Natural killer cell treated with Interleukin-12 subunit alpha and Interleukin-12 subunit beta and Interleukin-15 and Interleukin-18, amount 100 ng/mL, for 72 hours (primary cell): ENCODE data around the gene CEP97. TPM values are rescaled to one million over a fixed set of nuclear protein-coding genes. Genes with fewer than 3 reads are reported as not detected.
"Not testable (repeated sequence)": the region's sequence is repeated elsewhere in the genome, so short reads cannot be mapped to it uniquely, and the experiment has no call there.

Experiments used
- ATAC-seq, 2 donors: fragments of 150-1000 bp; cut with Tn5 transposase in 1 of 2; sonication (Bioruptor Pico), chemical (Tn5 transposase) in 1 of 2; 2 replicates each; pipeline ENCODE4 v1.10.0; 2021
- DNase-seq: peaks from one replicate; pipeline ENCODE4 v3.0.0; 2022; ENCODE audit warnings: low spot score
- H3K27ac Mint-ChIP-seq, 2 donors: 1 replicate in 1 of 2; 2 replicates in 1 of 2; pipeline ENCODE4 v1.8.0; 2022; ENCODE audit warnings: mixed read lengths in 2 of 2, mild to moderate bottlenecking in 1 of 2, moderate library complexity in 1 of 2
- H3K27me3 Mint-ChIP-seq, 2 donors: 1 replicate in 1 of 2; 2 replicates in 1 of 2; pipeline ENCODE4 v1.8.0; 2022; ENCODE audit warnings: mixed read lengths in 2 of 2
- H3K36me3 Mint-ChIP-seq: one replicate; pipeline ENCODE4 v1.8.0; 2022; ENCODE audit warnings: mixed read lengths
- H3K4me1 Mint-ChIP-seq, 2 donors: 1 replicate in 1 of 2; 2 replicates in 1 of 2; pipeline ENCODE4 v1.8.0; 2022; ENCODE audit warnings: low read depth in 2 of 2, mixed read lengths in 2 of 2, mild to moderate bottlenecking in 1 of 2
- H3K4me3 Mint-ChIP-seq: one replicate; pipeline ENCODE4 v1.8.0; 2022; ENCODE audit warnings: mixed read lengths
- H3K9me3 Mint-ChIP-seq: 2 replicates; pipeline ENCODE4 v1.8.0; 2022; ENCODE audit warnings: mixed read lengths
- total RNA-seq, 2 donors: library from RNA; stranded (reverse); gene quantifications; one replicate each; pipeline ENCODE4 v1.2.3, GENCODE V29; 2022

Gene CEP97
- total RNA-seq, 2 donors from 2014 or later, result 16.4 to 25.6 TPM

DNA sequence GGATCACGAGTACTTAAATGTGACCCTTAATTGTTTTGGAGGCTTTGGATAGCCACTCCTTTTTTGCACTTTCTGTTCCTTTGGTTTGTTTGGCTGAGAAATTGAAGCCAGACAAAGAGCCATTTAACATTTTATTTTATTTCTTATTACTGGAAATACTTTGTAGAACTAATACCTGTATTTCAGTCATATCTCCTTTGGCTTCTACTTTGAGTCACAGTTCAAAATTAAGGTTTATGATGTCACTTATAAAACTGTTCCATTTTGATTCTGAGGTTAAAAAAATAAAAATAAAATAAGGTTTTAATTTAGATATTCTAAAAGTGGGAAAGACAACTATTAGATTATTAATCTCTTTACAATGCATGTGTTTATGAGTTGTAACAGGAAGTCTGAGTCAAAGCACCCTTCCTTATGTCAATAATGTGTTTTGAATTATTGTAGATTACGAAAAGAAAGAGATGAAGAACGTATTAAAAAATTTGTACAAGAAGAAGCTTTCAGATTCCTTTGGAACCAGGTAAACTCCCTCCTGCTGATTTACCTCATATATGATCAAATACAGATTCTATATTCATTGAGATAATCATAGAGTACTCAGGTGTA is 37.7 kb downstream of the CEP97 start:
- no peak for DNase-seq
- ATAC-seq, result no peak
- H3K27ac Mint-ChIP-seq, result no peak overlapping the region
- peaks cover 12 to 32% of the 10 kb centered on the region in 2 donors for H3K4me1 Mint-ChIP-seq
- no peak overlapping the region for H3K4me3 Mint-ChIP-seq
- no peaks in the 10 kb centered on the region for H3K27me3 Mint-ChIP-seq
- no peaks in the 10 kb centered on the region for H3K9me3 Mint-ChIP-seq
- H3K36me3 Mint-ChIP-seq, result peaks cover 26% of the 10 kb centered on the region

DNA sequence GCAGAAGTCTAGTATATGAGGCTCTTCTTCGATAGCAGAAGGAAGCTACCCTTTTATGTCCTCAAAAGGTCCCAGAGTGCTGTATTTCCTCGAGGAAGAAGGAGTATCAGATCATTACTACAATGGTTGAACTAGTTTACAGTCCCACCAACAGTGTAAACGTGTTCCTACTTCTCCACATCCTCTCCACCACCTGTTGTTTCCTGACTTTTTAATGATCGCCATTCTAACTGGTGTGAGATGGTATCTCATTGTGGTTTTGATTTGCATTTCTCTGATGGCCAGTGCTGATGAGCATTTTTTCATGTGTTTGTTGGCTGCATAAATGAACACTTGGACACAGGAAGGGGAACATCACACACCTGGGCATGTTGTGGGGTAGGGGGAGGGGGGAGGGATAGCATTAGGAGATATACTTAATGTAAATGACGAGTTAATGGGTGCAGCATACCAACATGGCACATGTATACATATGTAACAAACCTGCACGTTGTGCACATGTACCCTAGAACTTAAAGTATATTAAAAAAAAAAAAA is 53.4 kb downstream of the CEP97 start:
- not testable (repeated sequence) for H3K27me3 Mint-ChIP-seq, H3K36me3 Mint-ChIP-seq, ATAC-seq, H3K4me3 Mint-ChIP-seq, H3K9me3 Mint-ChIP-seq, DNase-seq
- Mint-ChIP-seq H3K4me1 (peaks cover 13 to 25% of the 10 kb centered on the region in 2 donors), H3K27ac (peak overlapping the region in 1 of 2 donors; percentile 14)

DNA sequence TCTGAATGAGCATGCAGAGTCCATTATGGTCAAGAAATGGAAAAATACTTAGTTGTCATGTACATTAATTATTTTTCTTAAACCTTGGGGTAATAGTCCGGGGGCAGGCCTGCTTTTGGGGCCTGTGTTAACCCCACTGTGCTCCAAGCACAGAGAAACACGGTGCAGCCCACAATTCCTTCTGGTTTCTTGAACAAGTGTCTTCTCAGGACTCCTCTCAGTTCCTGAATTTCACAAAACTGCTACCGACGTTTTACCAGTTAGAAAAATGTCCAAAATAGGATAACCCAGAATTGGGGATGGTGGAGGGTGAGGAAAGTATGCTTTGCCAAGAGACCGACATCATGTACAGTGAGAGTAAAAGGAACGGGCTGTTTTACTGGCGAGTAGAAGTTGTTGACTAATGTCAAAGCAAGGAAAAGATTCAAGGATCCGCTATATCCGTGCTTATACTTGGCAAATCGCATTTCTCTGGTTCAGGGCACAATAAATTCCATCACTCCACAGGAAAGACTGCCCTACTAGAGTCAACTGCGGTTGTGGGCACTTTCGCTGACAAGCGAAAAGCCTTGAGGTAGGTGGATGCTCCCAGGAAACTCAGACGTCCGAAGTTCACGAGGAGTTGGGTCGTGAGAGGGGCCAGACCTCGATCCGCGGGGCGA is 54.1 kb downstream of the CEP97 start:
- Mint-ChIP-seq H3K9me3 (no peaks in the 10 kb centered on the region), H3K4me1 (peaks cover 13 to 27% of the 10 kb centered on the region in 2 donors), H3K36me3 (peaks cover 3% of the 10 kb centered on the region), H3K4me3 (peak overlapping the region; percentile 95), H3K27ac (peak overlapping the region; percentile 83 to 91), H3K27me3 (no peaks in the 10 kb centered on the region)
- DNase-seq (no peak), ATAC-seq (no peak)

DNA sequence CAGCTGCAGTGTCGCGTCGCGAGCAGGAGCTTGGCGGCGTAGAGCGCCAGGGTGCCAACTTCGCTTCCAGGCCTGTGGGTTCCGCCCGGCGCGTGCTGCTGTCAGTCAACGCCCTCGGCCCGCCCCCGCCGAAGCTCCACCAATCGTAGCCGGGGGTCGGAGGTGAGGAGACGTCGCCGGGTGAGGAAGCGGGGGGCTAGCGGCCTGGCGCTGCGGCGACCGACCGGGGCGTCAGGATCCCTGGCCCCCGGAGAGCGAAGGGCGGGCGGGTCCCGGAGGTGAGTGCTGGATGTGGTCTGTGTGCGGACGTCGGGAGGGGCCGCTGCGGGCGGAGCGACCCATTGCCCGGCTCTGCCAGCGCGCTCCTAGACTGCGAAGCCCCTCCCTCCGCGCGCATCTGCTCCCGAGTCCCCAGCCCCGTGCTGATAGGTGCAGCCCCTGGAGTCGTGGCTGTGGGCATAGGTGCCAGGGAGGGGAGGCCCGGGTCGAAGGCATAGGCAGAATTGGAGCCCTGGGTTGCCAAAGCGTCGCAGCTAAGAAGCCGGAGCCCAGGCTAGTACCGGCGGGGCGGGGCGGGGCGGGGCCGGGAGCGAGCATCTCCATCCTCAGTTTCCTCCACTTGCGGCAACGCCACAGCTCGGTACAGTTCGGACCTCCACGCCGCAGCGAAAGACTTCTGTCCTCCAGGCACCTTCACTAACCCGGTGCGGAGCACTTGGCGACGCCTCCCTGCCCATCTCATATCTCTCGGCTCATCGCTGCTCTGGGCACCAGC is 54.8 kb downstream of the CEP97 start, which contains the start of gene NXPE3:
Gene NXPE3, plus strand, starts transcription at position 165 of the 775 bp plus-strand sequence. CDS start 6,386 bp downstream, outside the sequence.
- Mint-ChIP-seq H3K9me3 (no peaks in the 10 kb centered on the region), H3K36me3 (peaks cover 10% of the 10 kb centered on the region), H3K4me1 (peaks cover 15 to 34% of the 10 kb centered on the region in 2 donors), H3K27me3 (no peaks in the 10 kb centered on the region), H3K27ac (peak within 1 kb of the TSS; percentile 83 to 91), H3K4me3 (peak within 1 kb of the TSS; percentile 95)
- ATAC-seq, result peak; percentile 96
- peak; percentile 94 for DNase-seq

DNA sequence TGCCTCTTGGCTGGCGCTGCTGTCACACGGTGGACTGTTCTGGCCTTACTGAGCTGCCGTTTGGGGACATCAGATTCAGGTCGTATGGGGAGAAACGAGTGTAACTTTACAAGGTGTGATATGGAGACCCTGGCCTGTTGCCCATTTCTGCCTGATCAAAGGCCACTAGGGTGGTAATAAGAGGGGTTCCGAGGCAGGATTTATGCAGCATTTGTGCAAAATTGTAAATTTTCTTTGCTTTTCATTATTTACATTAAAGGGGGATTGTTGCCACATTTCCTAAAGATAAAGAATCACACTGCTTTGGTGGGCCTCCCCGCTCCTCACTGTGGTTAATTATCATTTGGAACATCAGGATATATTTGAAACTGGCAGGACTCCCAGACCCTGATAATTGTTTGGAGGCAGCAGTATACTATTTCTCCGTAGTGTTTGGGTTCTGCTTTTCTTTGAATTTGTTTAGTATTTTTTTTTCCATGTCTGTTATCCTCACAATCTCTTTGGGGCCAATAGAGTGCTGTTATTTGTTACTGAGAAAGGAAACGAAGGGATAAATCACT is 55.5 kb downstream of the CEP97 start:
- H3K27me3 Mint-ChIP-seq, result no peaks in the 10 kb centered on the region
- peaks cover 12% of the 10 kb centered on the region for H3K36me3 Mint-ChIP-seq
- peak overlapping the region; percentile 83 to 91 for H3K27ac Mint-ChIP-seq
- H3K4me1 Mint-ChIP-seq, result peaks cover 15 to 35% of the 10 kb centered on the region in 2 donors
- H3K9me3 Mint-ChIP-seq, result no peaks in the 10 kb centered on the region
- ATAC-seq (no peak), DNase-seq (no peak)
- peak overlapping the region; percentile 95 for H3K4me3 Mint-ChIP-seq

DNA sequence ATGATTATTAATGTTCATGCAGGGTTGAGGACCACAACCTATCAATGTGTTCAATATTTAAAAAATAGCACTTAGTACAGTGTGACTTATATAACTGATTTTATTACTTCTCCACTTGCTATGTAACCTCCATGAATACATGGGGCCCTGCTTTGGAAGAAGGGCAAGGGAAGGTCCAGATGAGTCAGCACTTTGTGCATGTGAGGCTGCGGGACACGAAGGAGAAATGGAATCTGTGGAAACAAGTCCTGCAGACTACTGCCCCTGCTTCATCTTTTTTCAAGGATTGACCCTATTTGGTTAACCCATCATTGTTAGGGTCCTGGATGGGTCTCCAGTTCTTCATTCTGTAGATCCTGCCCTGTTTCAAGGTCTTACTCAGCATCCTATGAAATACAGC is 56.2 kb downstream of the CEP97 start:
- Mint-ChIP-seq H3K4me3 (peak overlapping the region; percentile 95), H3K9me3 (no peaks in the 10 kb centered on the region), H3K27ac (no peak overlapping the region), H3K4me1 (peaks cover 15 to 35% of the 10 kb centered on the region in 2 donors), H3K27me3 (no peaks in the 10 kb centered on the region), H3K36me3 (peaks cover 18% of the 10 kb centered on the region)
- ATAC-seq, result no peak
- no peak for DNase-seq

DNA sequence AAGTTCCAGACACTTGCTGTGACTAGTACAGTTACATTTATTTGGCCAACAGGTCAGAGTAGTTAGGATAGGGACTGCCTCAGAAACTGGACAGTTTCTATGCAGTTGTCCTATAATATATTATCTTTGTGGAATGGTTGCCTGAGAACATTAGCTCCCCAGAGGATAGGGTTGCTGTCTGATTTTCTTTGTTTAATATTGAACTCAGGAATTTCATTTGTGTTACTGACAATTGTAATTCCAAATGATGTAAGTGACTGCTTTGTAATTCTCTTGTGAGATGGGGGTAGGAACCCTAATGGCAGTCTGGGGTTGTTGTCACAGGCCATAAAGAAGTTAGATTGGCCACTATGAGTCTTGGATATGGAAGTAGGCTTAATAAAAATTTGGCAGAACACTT is 56.8 kb downstream of the CEP97 start:
- peaks cover 20% of the 10 kb centered on the region for H3K36me3 Mint-ChIP-seq
- H3K4me3 Mint-ChIP-seq, result peak overlapping the region; percentile 95
- peaks cover 15 to 35% of the 10 kb centered on the region in 2 donors for H3K4me1 Mint-ChIP-seq
- H3K9me3 Mint-ChIP-seq, result no peaks in the 10 kb centered on the region
- ATAC-seq (no peak), DNase-seq (no peak)
- H3K27ac Mint-ChIP-seq, result no peak overlapping the region
- no peaks in the 10 kb centered on the region for H3K27me3 Mint-ChIP-seq

DNA sequence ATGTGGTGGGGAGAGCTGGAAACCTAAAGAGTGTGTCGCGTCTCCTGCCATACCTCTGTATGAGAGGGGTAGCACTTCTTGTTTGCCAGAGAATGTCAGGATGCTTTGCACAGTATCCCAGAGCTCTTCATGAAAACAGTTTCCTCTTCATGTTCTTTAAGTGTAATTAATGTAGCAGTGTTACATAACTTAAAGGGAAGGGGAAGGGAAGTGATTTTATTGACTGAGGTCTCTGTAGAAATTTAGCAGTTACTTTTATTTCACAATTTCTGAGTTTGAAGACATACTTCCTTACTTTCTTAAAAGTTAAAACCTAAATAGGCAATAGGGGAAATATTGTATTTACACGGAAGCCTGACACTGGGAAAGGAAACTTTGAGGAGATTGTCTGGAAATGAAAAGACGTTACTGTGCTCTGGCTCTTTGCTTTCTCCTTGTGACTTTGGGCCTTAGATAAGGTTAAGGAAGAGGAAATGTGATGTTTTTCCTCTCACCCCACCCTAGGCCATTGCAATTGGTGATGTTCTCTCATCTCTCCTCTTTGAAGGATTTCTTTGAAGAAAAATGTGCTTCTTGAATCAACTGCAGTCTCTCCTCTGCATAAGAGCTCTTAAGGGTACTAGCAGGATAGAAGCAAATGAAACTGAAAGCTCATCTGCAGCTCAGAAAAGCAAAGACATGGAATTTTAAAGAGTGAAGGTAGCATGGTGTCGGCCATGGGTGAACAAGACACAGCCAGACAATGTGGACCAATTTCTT is 60.6 kb downstream of the CEP97 start:
- H3K36me3 Mint-ChIP-seq, result peaks cover 26% of the 10 kb centered on the region
- H3K27ac Mint-ChIP-seq, result peak overlapping the region; percentile 40 to 63
- ATAC-seq, result no peak
- no peaks in the 10 kb centered on the region for H3K27me3 Mint-ChIP-seq
- peaks cover 5 to 22% of the 10 kb centered on the region in 2 donors for H3K4me1 Mint-ChIP-seq
- no peaks in the 10 kb centered on the region for H3K9me3 Mint-ChIP-seq
- no peak overlapping the region for H3K4me3 Mint-ChIP-seq
- DNase-seq, result no peak

DNA sequence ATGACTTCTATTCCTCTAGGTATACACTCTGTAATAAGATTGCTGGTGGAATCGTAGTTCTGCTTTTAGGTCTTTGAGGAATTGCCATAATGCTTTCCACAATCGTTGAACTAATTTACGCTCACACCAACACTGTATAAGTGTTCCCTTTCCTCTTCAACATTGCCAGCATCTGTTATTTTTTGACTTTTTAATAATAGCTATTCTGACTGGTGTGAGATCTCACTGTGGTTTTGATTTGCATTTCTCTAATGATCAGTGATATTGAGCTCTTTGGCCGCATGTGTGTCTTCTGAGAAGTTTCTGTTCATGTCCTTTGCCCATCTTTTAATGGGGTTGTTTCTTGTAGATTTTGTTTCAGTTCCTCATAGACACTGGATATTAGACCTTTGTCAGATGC is 67.4 kb downstream of the CEP97 start:
- no peak overlapping the region for H3K27ac Mint-ChIP-seq
- no peaks in the 10 kb centered on the region for H3K27me3 Mint-ChIP-seq
- H3K9me3 Mint-ChIP-seq, result peaks cover 6% of the 10 kb centered on the region
- no peak overlapping the region for H3K4me3 Mint-ChIP-seq
- peaks cover 41% of the 10 kb centered on the region for H3K36me3 Mint-ChIP-seq
- DNase-seq (no peak), ATAC-seq (no peak)
- H3K4me1 Mint-ChIP-seq, result peaks cover 24 to 28% of the 10 kb centered on the region in 2 donors

DNA sequence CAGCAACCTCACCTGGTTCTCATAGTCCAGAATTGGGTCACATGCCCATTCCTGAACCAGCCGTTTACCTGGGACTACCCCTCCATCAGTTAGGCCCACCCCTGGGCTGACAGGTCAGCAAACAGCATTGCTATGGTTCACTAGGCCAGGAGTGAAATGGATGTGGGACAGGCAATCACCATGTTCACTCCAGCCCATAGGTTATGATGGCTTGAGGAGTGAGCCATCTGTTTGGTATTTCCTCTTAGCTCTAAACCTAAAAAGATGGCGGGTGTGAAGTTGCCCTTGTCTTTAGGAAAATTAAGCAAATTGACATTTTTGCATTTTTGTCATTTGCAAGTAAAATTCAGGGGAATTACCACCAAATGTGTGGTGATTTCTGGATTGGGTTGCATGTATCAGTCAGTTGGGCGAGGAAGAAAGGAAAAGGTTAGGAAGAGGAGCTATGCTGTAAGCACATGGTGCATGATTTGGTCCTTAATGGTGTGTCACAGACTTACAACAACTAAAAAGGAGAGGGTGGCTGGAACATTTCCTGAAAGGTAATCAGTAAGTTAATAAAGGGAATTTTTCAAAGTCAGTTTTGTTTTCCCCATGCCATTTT is 71.8 kb downstream of the CEP97 start:
- Mint-ChIP-seq H3K4me1 (peaks cover 24 to 29% of the 10 kb centered on the region in 2 donors), H3K27ac (no peak overlapping the region), H3K9me3 (peaks cover 6% of the 10 kb centered on the region), H3K27me3 (no peaks in the 10 kb centered on the region), H3K36me3 (peaks cover 35% of the 10 kb centered on the region), H3K4me3 (no peak overlapping the region)
- no peak for ATAC-seq
- DNase-seq, result no peak

DNA sequence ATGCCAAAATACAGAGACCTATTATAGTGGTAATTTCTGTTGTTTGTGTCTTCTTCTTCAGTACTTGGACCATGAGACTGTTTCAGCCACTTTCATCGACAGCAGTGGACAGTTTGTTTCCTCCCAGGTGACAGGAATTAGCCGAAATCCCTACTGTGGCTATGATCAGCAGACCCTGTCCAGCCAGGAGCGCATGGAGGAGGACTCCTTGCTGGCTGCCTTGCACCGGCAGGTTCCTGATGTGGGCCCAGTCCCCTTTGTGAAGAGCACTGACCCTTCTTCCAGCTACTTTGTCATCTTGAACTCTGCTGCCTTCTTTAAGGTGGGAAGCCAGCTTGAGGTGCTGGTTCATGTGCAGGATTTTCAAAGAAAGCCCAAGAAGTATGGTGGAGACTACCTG is 76.8 kb downstream of the CEP97 start:
- Mint-ChIP-seq H3K4me1 (peaks cover 10 to 18% of the 10 kb centered on the region in 2 donors), H3K4me3 (no peak overlapping the region), H3K9me3 (no peaks in the 10 kb centered on the region), H3K27me3 (no peaks in the 10 kb centered on the region), H3K36me3 (peaks cover 10% of the 10 kb centered on the region), H3K27ac (no peak overlapping the region)
- DNase-seq (no peak), ATAC-seq (no peak)

DNA sequence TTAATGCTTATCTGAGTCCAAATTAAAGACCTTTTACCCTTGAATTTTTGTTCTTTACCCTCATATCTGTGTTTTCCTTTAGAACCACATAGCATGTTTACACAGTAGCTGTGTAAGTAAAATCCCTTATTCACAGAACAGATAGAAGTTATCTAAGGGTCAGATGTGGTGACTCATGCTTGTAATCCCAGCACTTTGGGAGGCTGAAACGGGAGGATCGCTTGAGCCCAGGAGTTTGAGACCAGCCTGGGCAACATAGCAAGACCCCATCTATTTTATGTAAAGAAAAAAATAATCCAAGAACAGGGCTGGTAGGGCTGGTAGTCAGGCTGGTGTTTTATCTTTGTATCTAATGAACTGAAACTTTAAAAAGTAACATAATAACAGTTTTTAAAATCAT is 77.8 kb downstream of the CEP97 start:
- Mint-ChIP-seq H3K27ac (no peak overlapping the region), H3K36me3 (peaks cover 4% of the 10 kb centered on the region), H3K4me1 (peaks cover 8 to 12% of the 10 kb centered on the region in 2 donors), H3K27me3 (no peaks in the 10 kb centered on the region), H3K4me3 (no peak overlapping the region), H3K9me3 (no peaks in the 10 kb centered on the region)
- ATAC-seq (no peak), DNase-seq (no peak)
